ENCODE data around the gene PITPNM1.

- TF ChIP-seq CTCF (IDR thresholded peaks at IDR 0.05) (no peak), POLR2A (IDR thresholded peaks at IDR 0.05) (no peak)
Observed at GRCh38 chr11:67450796-67451657, 54.1 kb downstream of the PITPNM1 start.
